GM19193 (cell line): ENCODE results near the gene GFY.

ENCODE experiments used
- POLR2A ChIP-seq: IDR thresholded peaks from 4 replicates; pipeline ENCODE4 v1.6.1; 2011; ENCODE audit not compliant: insufficient read depth, insufficient read length; ENCODE audit errors: extremely low read depth

The GFY gene

DNA sequence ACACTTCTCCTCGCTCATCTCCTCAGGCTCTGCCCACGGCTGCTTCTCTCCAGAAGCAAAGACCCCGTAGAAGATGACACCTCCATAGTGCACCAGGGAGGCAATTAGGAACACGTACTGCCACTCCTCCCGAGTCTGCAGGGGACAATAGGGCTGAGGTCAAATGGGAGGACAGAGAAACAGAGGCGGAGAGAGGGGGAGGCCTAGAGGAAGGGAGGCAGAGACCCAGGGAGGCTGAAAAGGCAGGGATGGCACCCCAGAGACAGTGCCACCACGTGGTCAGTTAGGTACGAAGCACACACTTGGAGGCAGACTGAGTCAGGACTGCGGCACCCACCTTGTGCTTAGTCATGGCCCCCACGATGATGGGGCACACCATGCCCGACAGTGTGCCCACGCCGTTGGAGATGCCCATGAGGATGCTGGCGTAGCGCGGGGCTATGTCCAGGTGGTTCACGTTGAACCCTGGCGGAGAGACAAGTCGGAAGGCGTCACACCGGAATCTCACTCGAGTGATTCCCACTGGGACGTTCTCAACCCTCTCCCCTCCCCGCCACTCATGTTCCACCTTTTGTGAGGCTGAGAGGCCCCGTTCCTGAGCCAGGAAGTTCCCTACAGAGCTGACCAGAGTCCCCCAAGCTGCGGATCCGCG, 5.6 kb downstream of the GFY start:
- TF ChIP-seq POLR2A: no peak

GRCh38 chr19:49431330-49431749, 6.2 kb downstream of the GFY start:
- TF ChIP-seq POLR2A: no peak

DNA sequence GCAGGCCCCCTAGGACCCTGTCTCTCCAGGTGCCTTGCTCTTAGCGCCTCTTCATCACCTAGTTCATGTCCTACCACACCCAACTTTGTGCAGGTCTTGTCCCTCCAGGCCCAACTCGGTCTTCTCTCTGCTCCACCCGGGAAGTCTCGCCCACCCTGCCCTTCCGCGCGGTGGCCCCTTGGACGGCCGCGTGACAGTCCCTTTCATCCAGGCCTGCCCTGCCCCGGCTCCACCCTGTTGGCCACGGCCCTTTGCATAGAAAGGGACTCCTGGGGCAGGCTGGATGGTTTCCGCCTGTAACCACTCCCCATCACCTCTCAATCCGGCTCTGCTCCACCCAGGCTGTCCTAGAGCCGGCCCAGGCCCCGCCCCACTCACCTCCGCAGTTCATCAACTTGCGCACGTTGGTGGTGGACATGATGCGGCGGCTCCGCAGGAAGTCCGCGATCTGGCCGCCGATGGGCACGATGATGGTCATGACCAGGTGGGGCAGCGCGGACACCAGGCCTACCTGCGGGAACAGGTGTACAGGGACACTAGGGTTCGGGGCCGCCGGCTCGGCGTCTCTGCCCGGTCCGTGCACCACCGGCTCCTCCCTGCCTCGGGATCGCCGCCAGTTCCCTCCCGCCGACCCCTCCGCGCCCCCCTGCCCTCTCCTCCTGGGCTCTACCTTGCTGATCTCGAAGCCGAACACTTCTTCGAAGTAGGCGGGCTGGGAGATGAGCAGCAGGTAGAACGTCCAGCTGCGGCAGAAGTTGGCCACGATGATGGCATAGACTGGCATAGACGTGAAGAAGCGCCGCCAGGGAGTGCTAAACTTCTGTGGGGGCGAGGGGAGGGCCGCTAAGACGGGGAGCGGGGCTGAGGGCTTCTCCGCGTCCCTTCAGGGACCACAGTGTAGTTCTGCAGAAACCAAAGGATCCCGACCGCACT, 7.2 kb downstream of the GFY start:
- TF ChIP-seq POLR2A: no peak

GRCh38 chr19:49433240-49433901, 8.2 kb downstream of the GFY start:
- TF ChIP-seq POLR2A: no peak

DNA sequence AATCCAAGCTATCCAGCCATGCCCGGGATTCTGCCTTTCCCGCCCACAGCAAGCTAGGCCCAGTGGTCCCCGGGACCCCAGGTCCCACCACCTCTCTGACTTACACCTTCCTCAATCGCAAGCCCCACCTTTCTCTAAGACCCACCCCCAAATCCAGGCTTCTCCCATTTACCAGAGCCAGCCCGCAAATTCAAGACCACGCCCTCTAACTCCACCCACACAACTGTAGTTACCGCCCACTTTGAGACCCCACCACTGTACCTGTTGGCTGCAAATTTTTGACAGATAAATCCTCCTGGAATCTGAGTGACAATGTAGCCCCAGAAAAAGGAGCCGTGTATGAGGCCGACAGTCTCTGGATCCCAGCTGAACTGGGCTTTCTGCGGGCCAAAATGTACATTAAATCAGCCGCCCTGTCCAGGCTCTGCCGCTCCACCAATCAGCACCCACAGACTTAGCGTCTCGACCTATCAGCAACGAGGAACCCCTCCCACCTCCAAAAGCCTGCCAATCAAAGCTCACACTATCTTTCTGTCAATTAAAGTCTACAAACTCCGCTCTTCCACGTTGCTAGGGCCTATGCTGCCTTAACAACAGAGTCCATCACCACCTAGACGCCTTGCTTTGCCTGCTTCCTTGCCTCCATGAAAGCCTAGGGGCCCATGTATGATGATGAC, 9.9 kb downstream of the GFY start:
- no peak for TF ChIP-seq POLR2A

- TF ChIP-seq POLR2A: no peak
Observed at GRCh38 chr19:49435670-49436069, 10.5 kb downstream of the GFY start.

GRCh38 chr19:49436381-49437017, 11.3 kb downstream of the GFY start:
- no peak for TF ChIP-seq POLR2A

DNA sequence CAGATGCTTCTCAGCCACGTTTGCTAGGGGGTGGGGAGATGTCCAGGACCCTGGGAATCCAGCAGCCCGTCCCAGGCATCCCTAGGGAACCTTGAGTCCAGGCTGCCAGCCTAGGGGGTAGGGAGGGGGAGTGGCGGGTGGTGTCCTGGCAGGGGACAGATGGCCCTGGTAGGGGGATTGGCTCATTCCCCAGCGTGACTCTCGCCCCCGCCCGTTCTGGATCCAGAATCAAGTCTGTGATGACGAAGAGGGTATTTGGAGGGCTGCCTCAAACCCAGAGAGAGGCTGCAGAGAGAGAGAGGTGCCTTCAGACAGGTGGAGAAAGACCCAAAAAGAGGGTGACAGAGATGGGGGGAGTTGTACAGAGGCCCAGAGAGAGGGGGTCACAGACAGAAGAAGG, 12.0 kb downstream of the GFY start:
- no peak for TF ChIP-seq POLR2A

- TF ChIP-seq POLR2A: no peak
Observed at GRCh38 chr19:49438261-49438660, 13.1 kb downstream of the GFY start.

- TF ChIP-seq POLR2A: no peak
Observed at GRCh38 chr19:49439836-49440235, 14.6 kb downstream of the GFY start.

- no peak for TF ChIP-seq POLR2A
Observed at GRCh38 chr19:49440439-49441209, 15.4 kb downstream of the GFY start.

- no peak for TF ChIP-seq POLR2A
Observed at GRCh38 chr19:49441210-49441959, 16.2 kb downstream of the GFY start, which contains the start of gene SLC17A7. Gene SLC17A7 (minus strand): TSS chr19:49441527. CDS start chr19:49441379, 148 bp downstream.

GRCh38 chr19:49441960-49442350, 16.8 kb downstream of the GFY start:
- no peak for TF ChIP-seq POLR2A
